GM21529 (cell line): Measurements from ENCODE around the gene TRIM22.
A peak's percentile ranks its signal among the peaks of the same experiment; 100 is the strongest.
"Not testable (repeated sequence)": the region's sequence is repeated elsewhere in the genome, so short reads cannot be mapped to it uniquely, and the experiment has no call there.

ENCODE experiments used
- ATAC-seq: cut with Tn5 transposase; IDR thresholded peaks from one replicate; pipeline ENCODE4 v1.9.1; 2021; ENCODE audit not compliant: unreplicated experiment

TRIM22 gene

GRCh38 chr11:5690736-5691135 lies 1.1 kb downstream of the TRIM22 start:
- no peak for ATAC-seq

DNA sequence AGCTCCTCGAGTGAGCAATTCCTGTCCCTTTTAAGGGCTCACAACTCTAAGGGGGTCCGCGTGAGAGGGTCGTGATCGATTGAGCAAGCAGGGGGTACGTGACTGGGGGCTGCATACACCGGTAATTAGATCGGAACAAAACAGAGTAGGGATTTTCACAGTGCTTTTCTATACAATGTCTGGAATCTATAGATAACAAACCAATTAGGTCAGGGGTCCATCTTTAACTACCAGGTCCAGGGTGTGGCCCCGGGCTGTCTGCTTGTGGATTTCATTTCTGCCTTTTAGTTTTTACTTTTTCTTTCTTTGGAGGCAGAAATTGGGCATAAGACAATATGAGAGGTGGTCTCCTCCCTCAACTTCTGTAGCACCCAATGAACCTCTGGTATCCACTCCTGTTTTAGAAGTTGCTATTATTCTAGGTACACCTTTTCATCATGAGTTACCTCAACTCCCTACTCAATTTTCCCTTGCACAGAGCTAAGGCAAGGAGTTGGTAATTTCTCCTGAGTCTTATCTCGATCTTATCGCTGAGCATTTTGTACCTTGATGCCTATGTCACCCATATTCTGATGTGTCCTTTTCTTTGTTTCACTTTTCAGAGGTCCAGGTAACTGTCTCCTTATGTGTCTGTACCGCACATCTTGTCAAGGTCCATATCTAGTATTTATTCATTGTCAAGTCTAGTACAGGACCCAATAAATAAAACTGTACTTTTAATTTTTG lies 1.8 kb downstream of the TRIM22 start:
- not testable (repeated sequence) for ATAC-seq

DNA sequence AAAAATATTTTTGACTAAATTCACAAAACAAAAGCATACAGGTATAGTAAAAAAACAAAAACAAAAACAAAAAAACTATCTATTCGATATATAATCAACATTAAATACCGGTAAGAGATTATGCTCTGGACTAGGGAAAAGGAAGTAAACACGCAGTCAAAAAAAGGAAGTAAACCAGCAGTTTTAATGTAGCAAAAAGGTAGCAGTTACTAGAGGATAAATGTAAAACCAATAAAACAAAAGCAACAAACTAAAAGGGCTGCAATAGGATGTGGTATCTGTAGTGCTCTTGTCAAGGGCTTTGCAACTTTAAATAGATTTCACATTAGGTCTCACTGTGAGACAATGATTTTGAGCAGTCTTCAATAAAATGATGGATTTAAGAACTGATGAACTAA lies 2.4 kb downstream of the TRIM22 start:
- no peak for ATAC-seq

- no peak for ATAC-seq
Observed at GRCh38 chr11:5694642-5695041, 5.1 kb downstream of the TRIM22 start.

DNA sequence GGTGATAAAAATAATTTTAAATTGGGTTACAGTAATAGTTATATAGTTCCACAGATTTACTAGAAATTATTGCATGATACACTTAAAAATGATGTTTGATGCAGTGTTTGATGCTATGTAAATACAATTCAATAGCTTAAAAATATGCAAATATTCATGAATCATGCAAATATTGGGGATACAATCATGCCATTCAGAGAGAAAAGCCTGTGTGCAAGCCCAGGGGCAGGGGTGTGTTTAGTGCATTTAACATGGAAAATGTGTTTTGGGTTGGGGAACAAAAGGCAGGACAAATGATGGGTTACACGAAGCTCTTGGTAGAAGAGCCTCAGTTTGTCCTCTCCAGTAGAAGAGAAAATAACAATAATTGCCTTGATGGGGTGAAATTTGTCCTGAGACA lies 6.0 kb downstream of the TRIM22 start:
- ATAC-seq: no peak

- no peak for ATAC-seq
Observed at GRCh38 chr11:5696210-5696609, 6.6 kb downstream of the TRIM22 start.

DNA sequence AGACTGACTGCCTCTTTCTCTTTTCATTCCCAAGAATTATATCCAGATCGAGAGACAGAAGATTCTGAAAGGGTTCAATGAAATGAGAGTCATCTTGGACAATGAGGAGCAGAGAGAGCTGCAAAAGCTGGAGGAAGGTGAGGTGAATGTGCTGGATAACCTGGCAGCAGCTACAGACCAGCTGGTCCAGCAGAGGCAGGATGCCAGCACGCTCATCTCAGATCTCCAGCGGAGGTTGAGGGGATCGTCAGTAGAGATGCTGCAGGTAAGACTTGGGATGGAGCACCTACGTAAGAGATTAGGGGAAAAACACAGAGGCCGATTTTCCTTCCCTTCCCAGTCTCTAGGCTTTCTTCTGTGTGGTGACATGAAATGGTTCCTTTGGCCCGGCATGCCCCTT lies 8.7 kb downstream of the TRIM22 start:
- no peak for ATAC-seq

- no peak for ATAC-seq
Observed at GRCh38 chr11:5700421-5701054, 10.9 kb downstream of the TRIM22 start.

DNA sequence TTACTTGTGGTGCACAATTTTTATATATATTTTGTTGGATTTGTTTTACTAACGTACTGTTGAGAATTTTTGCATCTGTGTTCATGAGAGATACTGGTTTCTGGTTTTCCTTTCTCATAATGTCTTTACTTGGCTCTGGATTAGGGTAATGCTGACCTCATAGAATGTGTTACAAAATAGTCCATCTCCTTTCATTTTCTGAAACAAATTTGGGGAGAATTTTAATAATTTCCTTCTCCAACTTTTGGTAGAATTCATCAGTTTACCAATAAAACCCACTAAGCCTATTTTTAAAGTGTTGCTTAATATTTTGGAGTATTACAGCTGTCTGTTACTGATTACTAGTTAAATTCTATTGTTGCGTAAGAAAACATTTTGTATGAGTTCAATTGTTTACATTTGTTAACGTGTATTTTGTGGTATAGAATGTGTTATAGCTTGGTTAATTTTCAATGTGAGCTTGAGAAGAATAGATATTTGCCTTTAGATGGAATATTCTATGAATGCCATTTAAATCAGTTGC lies 11.5 kb downstream of the TRIM22 start:
- ATAC-seq: no peak

GRCh38 chr11:5703741-5704536 lies 14.3 kb downstream of the TRIM22 start:
- ATAC-seq: peak; percentile 71

- ATAC-seq: no peak
Observed at GRCh38 chr11:5705688-5706087, 16.1 kb downstream of the TRIM22 start.

DNA sequence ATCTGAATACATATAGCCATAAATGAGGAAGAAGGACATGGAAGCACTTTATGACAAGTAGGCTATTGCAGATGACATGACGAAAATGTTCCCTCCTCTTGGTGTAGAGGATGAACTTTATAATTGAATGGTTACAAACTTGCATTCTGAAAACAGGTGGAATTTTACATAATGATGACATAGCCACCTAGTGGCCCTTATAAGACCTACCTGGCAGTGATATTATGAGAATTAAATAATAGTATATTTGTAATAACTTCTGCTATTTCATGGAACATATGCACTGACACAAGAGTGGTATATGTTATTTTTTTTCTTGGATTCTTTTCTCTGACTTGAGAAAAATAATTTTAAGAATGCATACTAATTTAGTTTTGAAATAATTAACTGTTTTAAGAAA lies 22.9 kb downstream of the TRIM22 start:
- ATAC-seq: no peak

DNA sequence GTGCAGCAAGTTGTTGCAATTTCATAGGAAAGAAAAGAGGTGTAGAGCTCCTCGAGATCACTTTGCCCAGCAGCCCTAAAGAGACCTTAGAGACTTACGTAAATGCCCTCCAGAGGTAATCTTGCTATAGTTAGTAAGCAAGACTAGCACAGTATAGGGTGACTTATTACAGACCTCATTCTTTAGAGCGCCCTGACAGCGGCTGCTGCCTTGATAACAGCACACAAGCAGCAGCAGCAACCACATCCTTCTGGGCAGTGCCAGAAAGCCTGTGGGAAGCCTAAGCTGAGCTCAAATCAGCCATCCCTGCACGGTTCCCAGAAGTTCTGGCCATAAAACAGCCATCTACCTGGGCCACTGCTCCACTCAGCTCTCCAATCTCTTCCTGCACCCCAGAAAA lies 24.1 kb downstream of the TRIM22 start:
- ATAC-seq: no peak

GRCh38 chr11:5716518-5716917 lies 26.9 kb downstream of the TRIM22 start:
- not testable (repeated sequence) for ATAC-seq

DNA sequence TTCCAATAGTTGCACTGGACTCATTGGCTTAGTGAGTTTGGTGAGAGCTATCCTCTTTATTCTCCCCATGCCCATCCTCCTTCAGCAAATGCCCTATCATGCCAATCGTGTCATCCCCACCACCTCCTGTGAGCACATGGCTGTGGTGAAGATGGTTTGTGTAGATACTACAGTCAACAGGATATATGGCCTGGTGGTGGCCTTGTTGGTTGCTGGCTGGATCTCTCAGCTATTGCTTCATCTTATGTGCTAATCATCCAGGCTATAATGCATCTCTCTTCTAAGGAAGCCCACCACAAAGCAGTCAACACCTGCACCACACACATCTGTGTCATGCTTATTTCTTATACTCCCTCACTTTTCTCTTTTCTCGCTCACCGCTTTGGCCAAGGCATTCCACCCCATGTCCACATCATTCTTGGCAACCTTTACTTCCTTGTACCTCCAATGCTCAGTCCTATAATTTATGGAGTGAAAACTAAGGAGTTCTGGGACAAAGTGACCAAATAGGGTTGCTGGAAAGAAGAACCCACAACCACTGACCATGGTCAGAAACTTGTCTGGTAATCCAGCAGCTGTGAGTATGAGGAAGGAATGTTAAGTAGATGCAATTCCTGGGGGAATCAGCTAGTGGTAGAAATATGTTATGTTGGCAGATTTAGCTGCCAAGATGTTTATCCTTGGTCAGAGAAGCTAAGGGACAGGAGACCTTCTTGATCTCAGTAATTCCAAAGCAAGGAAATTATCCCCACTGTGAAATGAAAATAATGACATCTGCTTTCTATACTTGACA lies 30.3 kb downstream of the TRIM22 start:
- no peak for ATAC-seq

DNA sequence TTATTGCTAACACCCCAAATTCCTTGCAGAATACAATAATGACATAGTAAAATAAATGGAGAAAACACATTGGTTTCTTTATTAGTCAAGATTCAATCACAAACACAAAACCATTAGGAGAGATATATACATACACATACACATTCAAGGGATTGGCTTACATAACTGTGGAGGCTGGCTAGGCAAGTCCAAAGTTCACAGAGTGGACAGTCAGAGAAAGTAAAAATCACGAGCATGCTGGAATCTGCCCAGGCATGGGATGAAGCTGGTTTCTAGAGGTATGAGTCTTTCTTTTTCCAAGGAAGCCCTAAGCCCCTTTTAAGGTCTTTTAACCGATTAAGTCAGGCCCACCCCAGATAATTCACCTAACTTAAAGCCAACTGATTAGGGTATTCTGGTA lies 33.0 kb downstream of the TRIM22 start:
- ATAC-seq: no peak

GRCh38 chr11:5726351-5726750 lies 36.8 kb downstream of the TRIM22 start:
- no peak for ATAC-seq

DNA sequence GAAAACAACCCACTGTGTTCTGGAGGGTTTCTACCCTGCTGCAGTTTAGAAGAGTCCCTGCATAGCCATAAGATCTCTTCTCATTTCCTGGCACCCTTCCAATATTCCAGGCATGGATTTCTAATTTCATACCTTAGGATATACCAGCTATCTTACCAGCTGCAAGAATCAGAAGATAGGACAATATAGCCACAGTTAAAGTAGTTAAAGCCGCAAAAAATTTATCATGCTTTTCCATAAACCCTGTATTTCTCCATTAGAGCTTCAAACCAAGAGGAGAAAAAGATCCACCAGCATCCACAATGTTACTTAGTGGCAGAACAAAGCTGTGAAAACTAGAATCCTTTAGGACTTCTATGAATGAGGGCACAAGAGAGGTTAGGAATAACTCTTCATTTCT lies 38.1 kb downstream of the TRIM22 start:
- no peak for ATAC-seq

DNA sequence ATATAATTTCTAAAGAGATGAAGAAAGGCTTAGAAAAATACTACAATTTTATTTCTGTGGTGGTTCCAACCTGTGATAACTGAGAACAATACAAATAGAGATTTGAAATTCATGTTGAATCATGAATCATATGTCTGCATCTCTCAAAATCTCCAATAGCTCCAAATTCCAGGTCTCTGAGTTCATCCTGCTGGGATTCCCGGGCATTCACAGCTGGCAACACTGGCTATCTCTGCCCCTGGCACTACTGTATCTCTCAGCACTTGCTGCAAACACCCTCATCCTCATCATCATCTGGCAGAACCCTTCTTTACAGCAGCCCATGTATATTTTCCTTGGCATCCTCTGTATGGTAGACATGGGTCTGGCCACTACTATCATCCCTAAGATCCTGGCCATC lies 46.8 kb downstream of the TRIM22 start, which contains the start of gene OR56B1:
OR56B1 (plus strand) TSS at position 53 of the 400 bp plus-strand sequence; CDS start at position 122, 69 bp downstream.
- ATAC-seq: no peak

- no peak for ATAC-seq
Observed at GRCh38 chr11:5737091-5737490, 47.5 kb downstream of the TRIM22 start.
